Left colon (tissue), 2 donors: ENCODE measurements around the gene TMEM147. TPM values are rescaled to one million over a fixed set of nuclear protein-coding genes. Genes with fewer than 3 reads are reported as not detected.

Experiments
- ATAC-seq: fragments of 200-7000 bp; cut with Tn5 transposase; one replicate; pipeline ENCODE4 v1.9.1; 2020; ENCODE audit warnings: mild to moderate bottlenecking, moderate library complexity
- DNase-seq, 2 donors: peaks; one replicate each; pipeline ENCODE4 v3.0.0-alpha.2; 2020
- intact Hi-C, 2 donors: fragments of 100-400 bp; cut with DNase I in 1 of 2; cut with micrococcal nuclease in 1 of 2; formaldehyde crosslinking; loops; one replicate each; pipeline versions ENCODE4 v1.11.2 to v1.14.0; 2022; cut with DNase I, micrococcal nuclease
- long read RNA-seq: library from polyadenylated mRNA; unstranded; transcript quantifications from one replicate; pipeline ENCODE4 v2.0.0, GENCODE V29; 2021
- total RNA-seq, 2 donors: library from RNA; stranded (reverse); fragmentation: NEBNext Ultra II Directional; extraction: Animal tissue kit (Norgen Biotek cat#: 25700); gene quantifications; one replicate each; pipeline ENCODE4 v1.2.1, GENCODE V29; 2021
- donor health status: DM: no; HTN: no; CAD: no.
- donor health status: DM: yes; HTN: yes; CAD: no.

The TMEM147 gene
- 10 to 100 TPM; 55.1 to 61.2 TPM for total RNA-seq
- long read RNA-seq, transcript TMEM147-201 (7 exons, 899 nt) = major isoform, 31 of 41 reads
- long read RNA-seq, partial matches to known transcripts = 7 of 41 reads
- long read RNA-seq, other reads (novel, unspliced or antisense) = 1 of 41 reads

DNA sequence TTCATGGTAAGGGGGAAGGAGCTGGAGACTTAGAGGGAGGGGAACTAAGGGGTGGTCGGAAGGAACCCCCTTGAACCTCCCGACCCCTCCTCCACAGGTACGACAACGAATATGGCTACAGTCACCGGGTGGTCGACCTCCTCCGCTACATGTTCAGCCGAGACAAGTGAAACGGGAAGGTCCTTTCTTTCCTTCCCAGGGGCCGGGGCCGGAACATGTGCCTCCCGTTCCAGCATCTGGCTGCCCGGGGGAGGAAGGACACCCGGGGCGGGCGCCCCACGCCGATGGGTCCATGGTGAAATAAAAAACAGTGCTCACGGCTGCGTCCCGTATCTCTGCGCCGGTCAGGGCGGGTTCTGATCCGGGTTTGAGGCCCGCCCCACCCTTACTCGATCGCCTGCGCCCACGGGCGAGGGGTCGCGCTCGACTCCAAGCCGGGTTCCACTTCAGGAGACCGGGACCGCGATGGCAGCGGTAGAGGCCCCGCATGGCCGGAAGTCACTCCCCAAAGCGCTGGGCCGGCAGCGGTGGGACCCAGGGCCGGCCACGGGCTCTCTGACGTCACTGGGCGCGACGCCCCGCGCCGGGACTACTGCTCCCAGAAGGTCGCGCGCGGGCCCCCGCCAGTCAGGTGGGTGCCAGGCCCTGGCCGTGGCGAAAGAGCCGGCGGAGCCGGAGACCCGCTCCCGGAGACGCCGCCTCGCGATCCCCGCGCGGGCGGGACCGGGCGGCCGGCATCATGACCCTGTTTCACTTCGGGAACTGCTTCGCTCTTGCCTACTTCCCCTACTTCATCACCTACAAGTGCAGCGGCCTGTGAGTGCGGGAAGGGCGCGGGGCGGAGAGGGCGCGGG is at the start of gene TMEM147:
TSS of gene TMEM147 (plus strand) at position 626 of the 854 bp plus-strand sequence. CDS start at position 740, 114 bp downstream.
- intact Hi-C loops = loop anchor here in 1 of 2 donors (10.0 kb wide), 1 partner anchor 170 kb away; the partner anchor contains the start of gene KMT2B
- DNase-seq = peak; percentile 92 to 97
- peak; percentile 97 for ATAC-seq

DNA sequence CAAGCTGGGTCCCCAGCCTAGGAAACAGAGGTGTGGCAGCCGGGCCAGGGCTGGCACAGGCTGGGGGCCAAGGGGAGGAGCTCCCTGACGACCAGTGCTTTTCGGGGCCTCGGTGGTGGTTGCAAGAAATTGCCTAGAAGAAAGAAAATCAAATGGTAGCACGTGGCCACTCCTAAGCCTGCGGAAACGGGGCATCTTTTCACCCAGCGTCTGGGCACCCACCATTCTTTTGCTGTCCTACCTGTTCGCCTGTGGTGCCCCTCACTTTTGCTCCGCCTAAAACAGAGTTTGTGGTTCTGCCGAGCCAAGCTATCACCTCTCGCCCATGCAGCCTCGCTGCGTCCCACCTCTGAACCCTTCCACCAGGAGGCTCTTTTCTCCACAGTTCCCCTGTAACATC is 48.0 kb upstream of the TMEM147 start:
- ATAC-seq = no peak
- intact Hi-C loops = loop anchor here in 1 of 2 donors (10.0 kb wide), 1 partner anchor 143 kb away; the partner anchor contains the start of gene FFAR3
- no peak for DNase-seq

GRCh38 chr19:35498220-35498619 is 47.2 kb upstream of the TMEM147 start:
- ATAC-seq (no peak), DNase-seq (no peak)
- intact Hi-C loops = loop anchor here in 1 of 2 donors (10.0 kb wide), 1 partner anchor 143 kb away; the partner anchor contains the start of gene FFAR3

DNA sequence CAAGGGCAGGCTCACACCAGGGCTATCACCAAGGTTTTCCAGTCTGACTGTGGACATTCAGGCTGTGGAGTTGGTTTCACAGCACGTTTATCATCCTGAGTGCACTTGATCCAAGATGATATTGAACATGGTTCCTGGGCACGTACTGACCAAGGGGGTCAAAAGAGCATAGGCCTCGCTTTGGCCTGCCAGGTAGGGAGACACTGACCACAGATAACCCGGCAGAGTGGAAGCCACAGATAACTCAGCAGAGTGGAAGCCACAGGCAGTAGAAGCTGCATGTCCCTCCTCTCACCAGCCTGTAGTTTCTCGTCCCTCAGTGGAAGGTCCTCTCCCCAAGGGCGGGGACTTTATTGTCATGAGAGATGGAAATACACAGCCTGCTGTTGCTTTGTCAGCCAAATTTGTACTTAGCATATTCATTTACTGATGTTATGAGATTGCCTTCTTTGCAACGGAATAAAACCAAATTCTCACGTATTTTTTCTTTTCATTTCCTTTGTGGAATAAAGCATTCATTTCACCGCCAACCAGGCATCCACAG is 46.4 kb upstream of the TMEM147 start:
- DNase-seq (no peak), ATAC-seq (no peak)
- intact Hi-C loops = loop anchor here in 1 of 2 donors (10.0 kb wide), 1 partner anchor 144 kb away; the partner anchor contains the start of gene FFAR3

GRCh38 chr19:35500611-35501010 is 44.8 kb upstream of the TMEM147 start:
- ATAC-seq (no peak), DNase-seq (no peak)
- intact Hi-C loops = no loop called here

DNA sequence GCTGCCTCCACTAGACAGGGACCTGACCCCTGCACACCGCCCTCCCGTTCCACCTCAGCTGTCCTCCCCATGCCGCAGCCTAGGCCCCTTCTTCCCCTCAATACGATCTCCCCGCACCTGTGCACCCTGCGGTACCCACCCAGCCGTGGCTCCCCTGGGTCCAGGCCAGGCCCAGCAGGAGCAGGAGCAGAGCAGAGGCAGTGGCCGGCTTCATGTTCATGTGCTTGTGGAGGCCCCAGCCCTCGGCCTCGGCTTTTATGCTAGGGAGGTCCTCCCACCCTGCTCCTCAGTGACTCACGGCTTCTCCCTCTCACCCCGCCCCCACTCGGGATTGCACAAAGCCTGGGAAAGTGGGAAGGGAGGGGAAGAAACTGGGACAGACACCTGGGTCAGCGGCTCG is 43.7 kb upstream of the TMEM147 start:
- intact Hi-C loops = no loop called here
- no peak for ATAC-seq
- DNase-seq = peak in 1 of 2 donors; percentile 18

DNA sequence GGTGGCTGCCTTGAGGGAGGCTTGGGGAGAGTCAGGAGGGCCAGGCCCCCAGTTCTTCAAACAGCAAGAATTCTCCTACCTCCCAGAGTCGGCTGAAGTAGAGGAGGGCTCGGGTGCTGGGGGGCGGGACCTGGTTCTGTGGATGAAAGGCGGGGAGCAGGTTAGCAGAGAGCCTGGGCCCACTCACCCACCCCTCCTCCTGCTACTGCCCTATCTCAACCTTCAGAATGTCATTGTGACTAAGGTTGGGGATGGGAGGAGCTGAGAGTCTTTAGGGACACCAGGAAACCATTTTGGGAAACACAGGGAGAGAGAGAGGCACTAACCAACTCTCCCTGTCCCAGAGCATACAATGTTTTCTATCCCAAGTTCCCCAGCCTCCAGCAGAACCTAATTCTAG is 42.7 kb upstream of the TMEM147 start:
- intact Hi-C loops = no loop called here
- DNase-seq = no peak

DNA sequence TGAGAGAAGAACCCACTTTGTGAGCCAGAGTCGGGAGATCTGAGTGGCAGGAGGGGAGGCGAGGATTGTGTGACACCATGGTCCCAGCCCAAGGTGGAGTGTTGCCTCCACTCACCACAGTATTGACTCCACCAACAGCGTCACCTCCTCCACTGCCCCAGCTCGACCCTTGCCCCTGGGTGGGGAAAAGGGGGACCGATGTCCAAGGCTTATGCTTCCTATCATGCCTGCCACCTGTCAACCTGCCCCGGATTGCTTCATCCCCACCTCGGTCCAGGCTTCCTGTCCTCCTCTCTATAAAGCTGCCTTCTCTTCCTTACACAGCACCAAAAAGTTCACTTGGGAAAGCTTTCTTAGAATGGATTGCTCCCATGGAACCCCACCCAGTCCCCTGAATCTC is 39.4 kb upstream of the TMEM147 start:
- ATAC-seq = no peak
- no peak for DNase-seq
- intact Hi-C loops = no loop called here

More for the DNA sequence above, 42.7 kb upstream of the TMEM147 start:
- ATAC-seq = no peak

DNA sequence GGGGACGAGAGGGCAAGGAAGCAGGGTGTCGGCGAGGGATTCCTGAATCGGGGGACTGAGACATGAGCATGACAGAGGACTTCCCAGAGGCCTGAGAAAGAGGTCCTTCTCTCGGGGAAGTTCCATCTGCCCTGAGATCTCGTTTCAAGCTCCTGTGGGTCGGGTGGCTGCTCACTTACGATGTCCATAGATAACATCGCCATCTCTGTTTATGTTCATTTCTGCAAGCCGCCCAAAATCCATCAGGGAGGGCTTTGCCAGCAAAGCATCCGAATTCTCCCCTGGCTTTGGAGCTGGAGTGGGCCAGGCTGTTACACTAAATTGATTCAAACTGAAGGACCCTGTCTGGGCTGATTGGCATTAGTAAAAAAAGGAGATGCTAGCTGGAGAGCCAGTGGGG is 37.9 kb upstream of the TMEM147 start:
- no peak for DNase-seq
- intact Hi-C loops = no loop called here

DNA sequence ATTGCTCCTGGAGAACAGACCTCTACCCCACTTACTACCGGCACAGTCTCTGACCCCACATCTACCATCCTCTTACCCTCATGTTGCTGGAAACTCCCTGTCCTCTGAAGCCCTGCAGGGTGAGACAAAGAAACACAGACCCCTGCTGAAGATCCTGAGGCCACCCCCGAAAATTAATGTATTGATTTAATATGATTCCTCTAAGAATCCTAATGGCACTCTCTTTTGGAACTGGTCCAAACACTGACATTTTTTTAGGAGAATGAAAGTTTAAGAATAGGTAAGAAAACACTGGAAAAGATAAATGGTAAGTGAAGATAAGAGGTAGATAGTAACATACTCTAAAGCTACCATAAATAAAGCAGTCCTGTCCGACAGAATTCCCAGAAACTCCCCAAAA is 37.3 kb upstream of the TMEM147 start:
- intact Hi-C loops = no loop called here
- no peak for DNase-seq
- no peak for ATAC-seq

More for the DNA sequence above, 37.9 kb upstream of the TMEM147 start:
- ATAC-seq = no peak

- intact Hi-C loops = no loop called here
- DNase-seq (peak; percentile 63 to 64), ATAC-seq (peak; percentile 89)
These were observed 36.3 kb upstream of the TMEM147 start for GRCh38 chr19:35509018-35509652.

DNA sequence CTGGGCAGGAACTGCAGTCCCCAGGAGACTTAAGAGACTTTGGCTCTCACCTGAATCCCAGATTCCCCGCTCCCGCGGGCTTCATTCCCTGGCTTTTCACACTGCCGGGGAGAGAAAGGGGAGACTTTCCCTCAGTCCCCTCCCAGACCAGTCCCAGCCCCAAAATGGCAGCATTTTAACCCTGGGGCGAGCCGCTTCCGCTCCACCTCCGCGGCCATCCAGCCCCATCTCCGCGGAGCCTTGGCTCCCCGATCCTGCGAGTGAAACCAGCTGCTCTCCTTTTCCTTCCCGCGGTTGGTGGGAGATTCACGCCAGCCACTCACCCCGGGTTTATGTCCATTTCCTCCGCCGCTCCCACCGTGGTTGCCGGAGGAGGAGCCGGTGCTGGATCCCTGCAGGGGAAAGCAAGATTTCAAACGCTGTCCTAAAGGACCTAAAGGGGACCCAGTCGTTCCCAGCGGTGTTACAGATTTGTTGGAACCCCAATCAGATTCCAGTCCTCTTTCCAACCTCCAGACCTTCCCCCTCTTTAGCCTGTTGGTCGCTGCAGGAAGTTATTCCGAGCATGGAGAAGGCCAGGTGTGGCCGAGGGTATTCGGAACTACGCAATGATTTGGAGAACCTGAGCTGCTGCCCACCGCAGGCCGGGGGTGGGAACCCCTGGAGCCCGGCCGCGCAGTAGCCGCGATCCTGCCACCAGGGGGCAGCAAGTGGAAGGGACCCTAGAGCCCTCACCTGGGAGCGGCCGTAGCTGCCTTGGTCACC is 35.4 kb upstream of the TMEM147 start:
- ATAC-seq (peak; percentile 84), DNase-seq (peak; percentile 71 to 86)
- intact Hi-C loops = no loop called here

DNA sequence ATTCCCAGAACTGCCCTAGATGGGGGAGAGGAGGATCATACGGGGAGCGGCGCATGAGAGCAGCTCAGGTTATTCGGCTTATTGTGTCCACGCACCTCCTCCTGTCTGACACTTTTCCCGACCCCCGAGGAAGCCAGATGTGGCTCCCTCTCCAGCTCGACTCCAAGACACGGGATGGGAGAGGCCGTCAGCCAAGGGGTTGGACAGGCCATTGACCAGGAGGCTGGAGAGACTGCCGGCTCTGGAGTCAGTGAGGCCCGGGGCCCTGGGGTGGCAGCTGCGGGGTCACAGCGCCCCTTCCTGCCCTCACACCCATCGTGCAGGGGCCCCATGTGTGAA is 34.8 kb upstream of the TMEM147 start:
- ATAC-seq (no peak), DNase-seq (no peak)
- intact Hi-C loops = no loop called here

DNA sequence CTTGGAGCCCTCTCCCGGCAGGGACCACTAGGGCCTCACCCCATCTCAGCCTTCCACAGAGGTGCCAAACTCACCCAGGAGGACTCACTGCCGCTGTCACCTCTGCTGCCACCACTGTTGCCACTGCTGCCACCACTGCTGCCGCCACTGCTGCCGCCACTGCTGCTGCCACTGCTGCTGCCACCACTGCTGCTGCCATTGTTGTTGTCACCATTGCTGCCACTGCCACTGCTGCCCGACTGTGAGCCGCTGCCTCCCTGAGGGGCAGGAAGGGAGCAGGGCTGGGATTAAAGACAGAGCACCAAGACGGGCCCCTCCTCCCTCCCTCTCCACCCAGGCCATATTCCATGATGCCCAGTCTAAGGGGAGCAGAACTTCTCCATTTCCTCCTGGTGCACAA is 34.1 kb upstream of the TMEM147 start:
- intact Hi-C loops = no loop called here
- DNase-seq (no peak), ATAC-seq (no peak)

- DNase-seq (no peak), ATAC-seq (no peak)
- intact Hi-C loops = no loop called here
These were observed 32.4 kb upstream of the TMEM147 start for GRCh38 chr19:35512831-35513627.

GRCh38 chr19:35513628-35514281 is 31.7 kb upstream of the TMEM147 start, which contains the start of gene DMKN:
Gene DMKN, minus strand, starts transcription at chr19:35513649. Its CDS starts 174 bp downstream, at chr19:35513475.
- no peak for ATAC-seq
- no peak for DNase-seq
- intact Hi-C loops = no loop called here

DNA sequence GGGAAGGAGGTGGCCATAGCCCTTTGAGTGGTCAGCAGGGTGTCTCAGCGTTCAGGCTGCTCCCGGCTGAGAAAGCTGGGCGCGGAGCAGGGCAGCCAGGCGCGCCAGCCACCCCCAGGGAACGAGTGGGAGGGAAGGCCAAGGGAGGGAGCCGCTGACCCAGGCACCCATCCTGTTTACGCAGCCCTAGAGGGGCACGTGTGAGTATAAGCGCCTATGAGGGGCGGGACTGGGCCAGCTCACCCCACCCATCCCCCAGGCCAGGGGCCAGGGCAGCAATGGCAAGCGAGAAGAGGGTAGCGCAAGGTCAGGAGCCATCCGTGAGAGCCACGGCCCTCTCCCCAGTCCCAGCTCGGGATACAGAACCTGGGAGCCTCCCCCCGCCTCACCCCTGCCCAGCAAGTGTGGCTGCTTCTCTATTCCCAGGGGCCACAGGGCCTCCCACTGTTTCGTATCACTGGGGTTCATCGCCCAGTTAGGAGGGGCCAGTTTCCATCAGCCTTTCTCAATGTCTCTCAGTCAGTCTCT is 31.1 kb upstream of the TMEM147 start:
- no peak for ATAC-seq
- intact Hi-C loops = no loop called here
- no peak for DNase-seq
